ENCODE data around the gene PADI1.

The PADI1 gene

GRCh38 chr1:17244821-17245740, 40.2 kb downstream of the PADI1 start:
- no peak for DNase-seq

- DNase-seq, result no peak
Measured at GRCh38 chr1:17245816-17246325, 40.9 kb downstream of the PADI1 start.

DNA sequence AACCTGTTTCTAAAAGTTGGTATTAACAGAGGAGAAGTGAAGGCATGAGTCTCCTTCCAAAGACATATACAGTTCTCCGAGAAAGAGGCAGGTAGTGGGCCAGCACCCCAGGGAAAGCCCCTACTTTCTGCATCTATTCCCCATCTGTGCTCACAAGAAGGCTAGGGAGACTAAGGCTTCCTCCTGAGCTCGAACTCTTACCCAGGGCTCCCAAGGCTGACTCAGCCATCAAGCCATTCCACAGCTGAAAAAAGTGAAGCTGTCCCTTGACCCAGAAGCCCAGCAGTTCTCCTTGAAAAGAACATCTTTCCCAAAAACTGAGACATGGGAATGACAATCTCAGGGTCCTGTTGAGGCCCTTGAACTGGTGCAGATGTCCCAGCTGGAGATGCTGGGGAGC, 42.0 kb downstream of the PADI1 start:
- DNase-seq, result no peak

- no peak for DNase-seq
Measured at GRCh38 chr1:17248781-17249180, 43.9 kb downstream of the PADI1 start, which contains the start of gene PADI3. Gene PADI3 (plus strand): TSS chr1:17249098. CDS start chr1:17249138, 40 bp downstream.

DNA sequence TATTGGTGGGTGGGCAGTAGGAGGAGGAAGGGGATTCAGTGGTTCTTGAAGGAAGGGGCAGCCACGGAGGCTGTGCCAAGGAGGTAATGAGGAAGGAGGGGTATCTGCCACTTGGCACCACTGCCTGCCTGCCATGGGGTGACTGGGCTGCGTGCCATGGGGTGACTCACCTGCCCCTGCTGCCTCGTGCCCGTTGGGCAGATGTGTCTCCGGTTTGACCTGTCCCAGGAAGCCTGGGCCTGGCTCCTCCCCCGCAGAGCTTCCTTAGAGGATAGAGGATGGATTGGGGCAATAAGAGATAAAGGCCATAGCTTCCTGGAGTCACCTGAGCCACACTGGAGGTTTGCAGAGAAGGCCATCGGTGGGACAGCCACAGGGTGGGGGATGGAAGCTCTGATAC, 45.7 kb downstream of the PADI1 start:
- DNase-seq, result no peak

- DNase-seq, result no peak
Measured at GRCh38 chr1:17251246-17251645, 46.3 kb downstream of the PADI1 start.

- peak; percentile 71 for DNase-seq
Measured at GRCh38 chr1:17251701-17252376, 46.9 kb downstream of the PADI1 start.

DNA sequence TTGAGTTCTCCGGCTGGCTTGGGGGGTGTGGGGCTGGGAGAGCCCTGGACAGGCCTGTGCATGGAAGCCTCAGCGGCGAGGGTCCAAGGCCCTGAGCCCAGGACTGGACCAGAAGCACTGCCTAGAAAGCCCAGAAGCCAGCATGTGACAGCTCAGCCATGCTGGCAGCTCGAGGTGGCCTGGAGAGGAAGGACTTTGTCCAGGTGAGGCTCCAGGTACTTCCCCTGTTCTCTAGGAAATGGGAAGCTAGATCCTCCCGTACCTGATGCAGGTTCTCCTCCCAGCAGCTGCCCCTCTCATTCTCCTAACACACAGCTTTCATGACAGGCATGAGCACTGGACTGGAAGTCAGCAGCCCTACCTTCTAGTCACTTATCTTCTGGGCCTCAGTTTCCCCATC, 50.4 kb downstream of the PADI1 start:
- no peak for DNase-seq

GRCh38 chr1:17258116-17258757, 53.3 kb downstream of the PADI1 start:
- no peak for DNase-seq

DNA sequence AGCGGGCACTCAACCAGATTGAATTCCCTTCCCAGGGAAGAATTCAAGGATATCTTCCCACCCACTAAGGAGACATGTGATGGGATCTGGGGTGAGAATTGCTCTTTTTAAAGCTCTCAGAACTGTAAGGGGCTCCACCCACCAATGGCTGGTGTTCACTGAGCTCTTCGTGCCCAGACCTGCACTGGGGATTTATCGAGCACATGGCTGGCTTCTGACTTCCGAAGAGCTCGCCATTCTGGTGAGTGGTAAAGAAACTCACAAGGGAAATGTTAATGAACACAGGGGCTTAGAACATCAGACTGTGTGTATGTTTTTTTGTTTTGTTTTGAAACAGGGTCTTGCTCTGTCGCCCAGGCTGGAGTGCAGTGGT, 53.8 kb downstream of the PADI1 start:
- DNase-seq, result no peak

DNA sequence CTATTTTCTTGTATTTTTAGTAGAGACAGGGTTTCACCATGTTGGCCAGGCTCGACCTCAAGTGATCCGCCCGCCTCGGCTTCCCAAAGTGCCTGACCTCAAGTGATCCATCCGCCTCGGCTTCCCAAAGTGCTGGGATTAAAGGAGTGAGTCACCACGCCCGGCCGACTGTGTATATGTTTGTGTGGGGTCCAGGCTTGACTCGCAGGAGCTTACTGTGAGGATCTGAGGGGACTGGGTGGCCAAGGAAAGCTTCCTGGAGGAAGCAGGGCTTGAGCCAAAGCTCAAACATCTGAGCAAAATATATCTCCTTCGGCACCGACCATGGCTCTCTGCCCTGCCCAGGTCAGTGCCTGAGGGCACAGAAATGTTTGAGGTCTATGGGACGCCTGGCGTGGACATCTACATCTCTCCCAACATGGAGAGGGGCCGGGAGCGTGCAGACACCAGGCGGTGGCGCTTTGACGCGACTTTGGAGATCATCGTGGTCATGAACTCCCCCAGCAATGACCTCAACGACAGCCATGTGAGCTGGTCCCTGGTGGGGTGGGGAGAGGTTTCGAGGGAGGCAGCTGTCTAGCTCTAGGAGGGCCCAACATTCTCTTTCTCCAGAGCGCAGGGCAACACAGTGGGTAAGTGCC, 54.4 kb downstream of the PADI1 start:
- peak; percentile 62 for DNase-seq

- DNase-seq, result no peak
Measured at GRCh38 chr1:17260264-17260663, 55.3 kb downstream of the PADI1 start.

GRCh38 chr1:17260738-17261137, 55.8 kb downstream of the PADI1 start:
- no peak for DNase-seq

- DNase-seq, result no peak
Measured at GRCh38 chr1:17263936-17264335, 59.0 kb downstream of the PADI1 start.

DNA sequence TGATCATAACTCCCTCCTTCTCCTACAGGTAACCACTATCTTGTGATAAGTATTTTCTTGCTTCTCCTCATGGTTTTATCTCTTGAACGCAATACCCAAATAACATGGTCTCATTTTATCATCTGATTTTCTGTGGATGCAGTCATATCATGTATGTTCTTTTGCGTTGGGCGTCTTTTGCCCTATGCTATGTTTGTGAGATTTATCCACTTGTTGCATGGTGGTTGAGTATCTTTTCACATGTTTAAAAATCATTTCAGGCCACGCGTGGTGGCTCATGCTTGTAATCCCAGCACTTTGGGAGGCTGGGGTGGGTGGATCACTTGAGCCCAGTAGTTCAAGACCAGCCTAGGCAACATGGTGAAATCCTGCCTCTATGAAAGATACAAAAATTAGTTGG, 59.5 kb downstream of the PADI1 start:
- DNase-seq, result no peak

DNA sequence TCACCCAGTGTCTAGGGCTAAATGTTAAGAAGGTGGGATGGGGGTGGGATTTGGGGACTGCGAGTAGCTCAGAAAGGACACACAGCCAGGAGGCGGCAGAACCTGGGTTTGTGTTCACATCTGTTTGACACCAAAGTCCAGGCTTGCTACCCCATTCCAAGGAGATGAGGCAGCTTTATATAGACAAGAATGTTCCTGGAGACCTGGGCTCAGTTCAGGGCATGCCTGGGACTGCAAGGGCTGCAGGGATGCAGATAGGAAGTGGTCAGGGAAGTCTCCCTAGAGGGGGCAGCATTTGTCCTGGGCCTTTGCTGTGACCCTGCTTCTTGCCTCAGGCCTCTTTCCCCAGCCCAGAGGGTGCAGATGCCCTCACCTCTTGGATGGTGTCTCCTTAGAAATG, 60.2 kb downstream of the PADI1 start:
- no peak for DNase-seq

DNA sequence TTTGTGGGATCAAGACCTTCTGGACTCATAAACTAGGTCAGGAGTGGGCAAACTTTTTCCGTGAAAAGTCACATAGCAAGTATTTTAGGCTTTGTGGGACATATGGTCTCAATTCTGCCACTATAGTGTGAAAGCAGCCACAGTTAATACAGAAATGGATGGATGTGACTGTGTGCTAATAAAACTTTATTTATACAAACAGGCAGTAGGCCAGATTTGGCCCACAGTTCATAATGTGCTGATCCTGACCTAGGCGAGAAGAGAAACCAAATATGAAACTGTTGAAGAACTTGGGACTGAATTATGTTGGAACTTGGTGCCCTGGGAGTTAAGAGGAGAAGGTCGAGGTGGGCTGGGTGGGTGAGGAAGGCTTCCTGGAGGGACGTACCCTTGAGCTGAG, 61.0 kb downstream of the PADI1 start:
- DNase-seq, result no peak

DNA sequence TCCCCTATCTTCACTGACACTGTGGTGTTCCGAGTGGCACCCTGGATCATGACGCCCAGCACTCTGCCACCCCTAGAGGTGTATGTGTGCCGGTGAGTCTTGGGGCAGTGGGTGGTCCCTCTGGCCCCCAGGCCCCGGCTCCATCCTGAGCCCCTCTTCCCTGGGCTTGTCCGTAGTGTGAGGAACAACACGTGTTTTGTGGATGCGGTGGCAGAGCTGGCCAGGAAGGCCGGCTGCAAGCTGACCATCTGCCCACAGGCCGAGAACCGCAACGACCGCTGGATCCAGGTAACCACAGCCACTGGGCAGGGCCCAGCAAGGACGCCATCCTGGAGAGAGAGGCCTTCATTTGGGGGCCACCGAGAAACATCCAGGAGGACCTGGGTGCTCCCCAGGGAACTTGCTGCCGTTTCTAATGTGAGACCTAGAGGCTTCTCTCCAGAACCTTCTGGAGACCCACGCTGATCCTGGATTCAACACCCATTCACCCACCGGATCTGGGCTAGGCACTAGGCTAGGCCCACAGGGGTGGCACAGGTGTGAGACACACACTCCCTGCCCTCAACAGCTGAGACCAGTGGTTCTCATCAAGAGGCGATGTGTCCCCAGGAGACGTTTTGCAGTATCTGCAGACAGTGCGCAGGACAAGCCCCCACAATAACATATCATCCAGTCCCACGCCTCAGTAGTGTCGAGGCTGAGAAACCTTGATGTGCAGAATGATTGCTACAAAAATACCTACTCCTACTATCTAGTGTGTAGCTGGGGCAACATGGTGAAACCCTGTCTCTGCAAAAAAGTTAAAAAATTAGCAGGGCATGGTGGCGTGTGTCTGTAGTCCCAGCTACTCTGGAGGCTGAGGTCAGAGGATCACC, 66.2 kb downstream of the PADI1 start:
- DNase-seq, result no peak

GRCh38 chr1:17272066-17272465, 67.1 kb downstream of the PADI1 start:
- no peak for DNase-seq

DNA sequence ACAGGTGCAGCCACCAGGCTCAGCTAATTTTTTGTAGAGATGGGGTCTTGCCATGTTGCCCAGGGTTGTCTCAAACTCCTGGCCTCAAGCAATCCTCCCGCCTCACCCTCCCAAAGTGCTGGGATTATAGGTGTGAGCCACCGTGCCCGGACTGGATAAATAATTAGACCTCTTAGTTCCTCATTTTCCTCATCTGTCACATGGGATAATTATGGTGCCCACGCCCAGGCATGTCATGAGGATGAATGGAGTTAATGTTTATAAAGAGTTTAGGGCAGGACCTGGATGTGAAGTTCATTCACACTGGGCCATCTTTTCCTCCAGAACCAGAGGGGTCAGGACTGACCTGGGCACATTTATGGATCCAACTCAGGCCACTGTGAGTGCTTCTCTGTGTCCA, 67.7 kb downstream of the PADI1 start:
- DNase-seq, result no peak

DNA sequence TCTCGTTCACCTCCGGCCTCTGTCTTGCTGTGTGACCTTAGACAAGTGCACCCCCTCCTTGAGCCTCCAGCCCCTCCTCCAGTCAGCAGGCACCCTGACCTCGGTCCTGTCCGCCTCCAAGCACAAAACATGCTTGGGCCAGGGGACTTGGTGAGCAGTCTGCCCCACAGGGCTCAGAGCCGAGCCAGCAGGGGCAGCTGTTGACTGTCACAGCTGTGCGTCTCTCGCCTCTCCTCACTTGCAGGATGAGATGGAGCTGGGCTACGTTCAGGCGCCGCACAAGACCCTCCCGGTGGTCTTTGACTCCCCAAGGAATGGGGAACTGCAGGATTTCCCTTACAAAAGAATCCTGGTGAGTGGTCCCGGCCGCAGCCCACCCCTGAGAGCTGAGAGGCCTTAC, 68.2 kb downstream of the PADI1 start:
- DNase-seq, result no peak
